Rectal smooth muscle tissue (tissue), 1 donor: Measurements from ENCODE around the gene CCDC170.
A peak's percentile ranks its signal among the peaks of the same experiment; 100 is the strongest.

Experiments
- H3K27ac ChIP-seq: one replicate; pipeline ENCODE4 v1.7.0; 2013; ENCODE audit warnings: low read depth, low read length, inconsistent platforms
- H3K27me3 ChIP-seq: one replicate; pipeline ENCODE4 v1.7.0; 2013; ENCODE audit warnings: low read length; ENCODE audit not compliant: control insufficient read depth, insufficient read depth
- H3K36me3 ChIP-seq: one replicate; pipeline ENCODE4 v1.7.0; 2013; ENCODE audit warnings: low read length; ENCODE audit not compliant: control insufficient read depth, insufficient read depth
- H3K4me1 ChIP-seq: one replicate; pipeline ENCODE4 v1.7.0; 2013; ENCODE audit warnings: low read length; ENCODE audit not compliant: control insufficient read depth, insufficient read depth
- H3K4me3 ChIP-seq: one replicate; pipeline ENCODE4 v1.7.0; 2013; ENCODE audit warnings: low read length
- H3K9ac ChIP-seq: one replicate; pipeline ENCODE4 v1.7.0; 2013; ENCODE audit warnings: low read length

Gene CCDC170

GRCh38 chr6:151475653-151476523, 17.9 kb upstream of the CCDC170 start:
- Histone ChIP-seq H3K9ac (no peak overlapping the region), H3K4me3 (peak overlapping the region; percentile 29)

GRCh38 chr6:151477726-151478125, 16.1 kb upstream of the CCDC170 start:
- no peaks in the 10 kb centered on the region for H3K4me1 ChIP-seq
- no peak overlapping the region for H3K27ac ChIP-seq
- H3K27me3 ChIP-seq = no peaks in the 10 kb centered on the region
- H3K9ac ChIP-seq = no peak overlapping the region
- H3K4me3 ChIP-seq = no peak overlapping the region
- no peaks in the 10 kb centered on the region for H3K36me3 ChIP-seq

More at GRCh38 chr6:151475653-151476523, 17.9 kb upstream of the CCDC170 start:
- H3K27ac ChIP-seq = no peak overlapping the region
- H3K36me3 ChIP-seq = no peaks in the 10 kb centered on the region
- H3K27me3 ChIP-seq = no peaks in the 10 kb centered on the region
- no peaks in the 10 kb centered on the region for H3K4me1 ChIP-seq

DNA sequence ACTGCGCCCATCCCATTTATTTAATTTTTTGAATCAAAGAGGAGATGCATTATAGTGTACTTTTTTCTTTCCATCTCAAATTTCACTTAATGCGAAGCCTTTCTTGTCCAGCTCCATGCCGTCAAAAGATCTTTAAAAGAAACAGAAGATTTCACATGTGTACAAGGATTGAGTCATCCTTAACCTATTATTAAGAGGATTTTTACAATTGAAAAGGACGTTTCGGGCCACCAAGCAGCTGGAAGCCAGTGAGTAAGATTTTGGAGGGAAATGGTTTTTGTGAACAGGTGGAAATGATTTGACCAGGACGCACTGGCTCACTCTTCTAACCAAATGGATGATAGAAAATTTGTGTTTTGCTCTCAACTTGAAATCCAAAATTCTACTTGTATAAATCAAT, 15.1 kb upstream of the CCDC170 start:
- no peak overlapping the region for H3K27ac ChIP-seq
- no peaks in the 10 kb centered on the region for H3K36me3 ChIP-seq
- H3K4me3 ChIP-seq = no peak overlapping the region
- H3K27me3 ChIP-seq = no peaks in the 10 kb centered on the region
- H3K4me1 ChIP-seq = no peaks in the 10 kb centered on the region
- no peak overlapping the region for H3K9ac ChIP-seq

- no peak overlapping the region for H3K9ac ChIP-seq
- H3K36me3 ChIP-seq = no peaks in the 10 kb centered on the region
- no peaks in the 10 kb centered on the region for H3K4me1 ChIP-seq
- no peaks in the 10 kb centered on the region for H3K27me3 ChIP-seq
- H3K27ac ChIP-seq = no peak overlapping the region
- H3K4me3 ChIP-seq = no peak overlapping the region
Observed at GRCh38 chr6:151481786-151482185, 12.0 kb upstream of the CCDC170 start.

DNA sequence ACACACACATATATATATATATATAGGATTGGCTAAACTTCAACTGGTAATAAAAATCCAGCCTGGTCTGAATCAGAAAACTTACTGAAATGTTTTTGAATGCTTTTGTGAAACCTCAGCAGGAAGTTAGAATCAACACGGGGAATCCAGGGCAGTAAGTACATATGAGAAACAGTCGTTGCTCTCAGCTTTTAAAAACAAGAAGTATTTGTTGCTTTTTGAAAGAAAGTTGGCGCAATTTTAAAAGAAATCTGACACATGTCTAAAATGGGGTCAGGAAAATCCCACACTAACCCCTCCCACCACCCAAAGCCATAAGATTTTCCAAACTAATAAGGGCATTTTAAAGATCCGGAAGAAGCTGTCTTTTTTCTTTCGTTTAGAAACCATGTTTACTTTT, 11.5 kb upstream of the CCDC170 start:
- no peaks in the 10 kb centered on the region for H3K36me3 ChIP-seq
- H3K27me3 ChIP-seq = no peaks in the 10 kb centered on the region
- peak overlapping the region; percentile 30 for H3K27ac ChIP-seq
- H3K4me3 ChIP-seq = no peak overlapping the region
- no peak overlapping the region for H3K9ac ChIP-seq
- H3K4me1 ChIP-seq = no peaks in the 10 kb centered on the region

- no peak overlapping the region for H3K4me3 ChIP-seq
- H3K36me3 ChIP-seq = no peaks in the 10 kb centered on the region
- no peak overlapping the region for H3K27ac ChIP-seq
- no peaks in the 10 kb centered on the region for H3K4me1 ChIP-seq
- no peaks in the 10 kb centered on the region for H3K27me3 ChIP-seq
- no peak overlapping the region for H3K9ac ChIP-seq
Observed at GRCh38 chr6:151483994-151484393, 9.8 kb upstream of the CCDC170 start.

- no peak overlapping the region for H3K9ac ChIP-seq
Observed at GRCh38 chr6:151488226-151488625, 5.6 kb upstream of the CCDC170 start.

DNA sequence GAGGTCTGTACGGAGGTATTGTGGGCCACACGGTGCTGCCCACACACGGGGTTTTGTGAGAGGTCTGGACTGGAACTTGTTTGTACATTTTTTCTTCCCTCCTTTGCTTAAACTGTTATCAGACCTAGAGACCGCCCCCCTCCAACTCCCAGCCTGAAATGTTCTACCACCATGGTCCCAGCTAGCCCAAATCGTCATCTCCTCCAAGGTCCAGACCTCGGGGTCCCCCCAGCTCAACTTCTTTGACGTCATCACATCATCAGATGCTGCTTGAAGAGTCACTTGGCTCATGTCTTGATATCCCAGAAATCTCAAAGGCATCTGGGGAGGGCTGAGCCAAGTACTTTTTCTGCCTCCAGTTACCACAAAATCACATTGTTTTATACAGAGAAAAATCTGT, 2.8 kb upstream of the CCDC170 start:
- Histone ChIP-seq H3K36me3 (no peaks in the 10 kb centered on the region), H3K4me3 (no peak overlapping the region), H3K27me3 (peaks cover 7% of the 10 kb centered on the region), H3K4me1 (no peaks in the 10 kb centered on the region), H3K9ac (no peak overlapping the region), H3K27ac (no peak overlapping the region)

More at GRCh38 chr6:151488226-151488625, 5.6 kb upstream of the CCDC170 start:
- no peak overlapping the region for H3K4me3 ChIP-seq
- H3K27ac ChIP-seq = no peak overlapping the region
- H3K4me1 ChIP-seq = no peaks in the 10 kb centered on the region
- H3K36me3 ChIP-seq = no peaks in the 10 kb centered on the region
- no peaks in the 10 kb centered on the region for H3K27me3 ChIP-seq

- Histone ChIP-seq H3K9ac (no peak overlapping the region), H3K4me3 (peak overlapping the region; percentile 58), H3K27me3 (peaks cover 7% of the 10 kb centered on the region), H3K36me3 (no peaks in the 10 kb centered on the region), H3K27ac (no peak overlapping the region), H3K4me1 (no peaks in the 10 kb centered on the region)
Observed at GRCh38 chr6:151493161-151493803, 535 bp upstream of the CCDC170 start.

DNA sequence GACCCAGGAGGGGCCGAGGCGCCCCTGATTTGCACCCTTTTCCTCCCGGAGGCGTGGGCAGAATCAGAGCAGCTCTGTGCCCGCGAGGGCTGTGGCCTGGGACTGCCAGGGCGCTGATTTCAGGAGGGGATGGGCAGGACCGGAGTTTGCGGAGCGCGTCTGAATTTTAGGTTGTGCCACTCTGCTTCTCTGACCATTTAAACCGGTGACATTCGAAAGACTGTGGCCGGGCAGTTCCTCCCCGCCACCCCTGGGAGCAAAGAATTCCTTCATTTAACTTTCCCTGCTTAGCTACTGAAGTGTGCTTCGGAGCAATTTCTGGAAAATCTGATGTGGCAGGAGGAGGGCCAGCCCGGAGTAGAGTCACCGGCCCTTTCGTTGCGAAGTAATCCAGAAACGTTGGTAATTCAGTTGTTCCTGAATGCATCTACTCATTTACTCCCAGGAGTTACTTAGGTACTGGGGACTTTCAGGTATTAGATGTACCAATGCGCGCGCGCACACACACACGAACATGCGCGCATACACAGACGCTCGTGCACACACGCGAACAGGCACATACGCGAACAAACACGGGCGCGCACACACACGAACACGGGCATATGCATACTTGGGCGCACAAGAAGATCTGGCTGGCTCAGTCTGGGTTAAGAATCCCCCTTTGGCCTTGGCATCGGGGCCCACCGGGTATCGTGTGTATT, 568 bp downstream of the CCDC170 start:
- Histone ChIP-seq H3K4me3 (peak overlapping the region; percentile 58), H3K4me1 (no peaks in the 10 kb centered on the region), H3K9ac (no peak overlapping the region), H3K36me3 (no peaks in the 10 kb centered on the region), H3K27me3 (peaks cover 7% of the 10 kb centered on the region), H3K27ac (no peak overlapping the region)

GRCh38 chr6:151494936-151495320, 1.1 kb downstream of the CCDC170 start:
- Histone ChIP-seq H3K36me3 (no peaks in the 10 kb centered on the region), H3K27ac (no peak overlapping the region), H3K4me1 (no peaks in the 10 kb centered on the region), H3K4me3 (peak overlapping the region; percentile 58), H3K27me3 (peaks cover 7% of the 10 kb centered on the region), H3K9ac (no peak overlapping the region)

GRCh38 chr6:151495380-151495779, 1.6 kb downstream of the CCDC170 start:
- Histone ChIP-seq H3K9ac (no peak overlapping the region), H3K27ac (no peak overlapping the region), H3K27me3 (peaks cover 7% of the 10 kb centered on the region), H3K4me1 (no peaks in the 10 kb centered on the region), H3K36me3 (no peaks in the 10 kb centered on the region), H3K4me3 (no peak overlapping the region)
